Islet precursor cell (in vitro differentiated cells): Measurements from ENCODE around the gene CRYZL1.
"Not testable (repeated sequence)": the region's sequence is repeated elsewhere in the genome, so short reads cannot be mapped to it uniquely, and the experiment has no call there.

Experiments used
- DNase-seq: peaks from one replicate; pipeline ENCODE4 v3.0.0-alpha.2; 2018

The CRYZL1 gene

GRCh38 chr21:33641352-33642026, at the start of gene CRYZL1:
Gene CRYZL1, minus strand, starts transcription at chr21:33641741. Its CDS starts 10,190 bp downstream, at chr21:33631551.
- peak; percentile 100 for DNase-seq

GRCh38 chr21:33690874-33691273, 49.3 kb upstream of the CRYZL1 start:
- DNase-seq, result no peak

- DNase-seq, result no peak
Measured at GRCh38 chr21:33688353-33688752, 46.8 kb upstream of the CRYZL1 start.

GRCh38 chr21:33687634-33688033, 46.1 kb upstream of the CRYZL1 start:
- no peak for DNase-seq

GRCh38 chr21:33686386-33686785, 44.8 kb upstream of the CRYZL1 start:
- no peak for DNase-seq

GRCh38 chr21:33685613-33686197, 44.2 kb upstream of the CRYZL1 start:
- no peak for DNase-seq

- no peak for DNase-seq
Measured at GRCh38 chr21:33684923-33685560, 43.5 kb upstream of the CRYZL1 start.

GRCh38 chr21:33684068-33684467, 42.5 kb upstream of the CRYZL1 start:
- no peak for DNase-seq

GRCh38 chr21:33682992-33683627, 41.6 kb upstream of the CRYZL1 start:
- peak; percentile 77 for DNase-seq

- DNase-seq, result no peak
Measured at GRCh38 chr21:33680870-33681269, 39.3 kb upstream of the CRYZL1 start.

- no peak for DNase-seq
Measured at GRCh38 chr21:33677450-33677849, 35.9 kb upstream of the CRYZL1 start.

GRCh38 chr21:33676666-33677065, 35.1 kb upstream of the CRYZL1 start:
- DNase-seq, result not testable (repeated sequence)

GRCh38 chr21:33674226-33674625, 32.7 kb upstream of the CRYZL1 start:
- no peak for DNase-seq

GRCh38 chr21:33673473-33673872, 31.9 kb upstream of the CRYZL1 start:
- no peak for DNase-seq

- DNase-seq, result no peak
Measured at GRCh38 chr21:33670076-33670978, 28.8 kb upstream of the CRYZL1 start.

GRCh38 chr21:33668620-33669019, 27.1 kb upstream of the CRYZL1 start:
- DNase-seq, result no peak

- DNase-seq, result no peak
Measured at GRCh38 chr21:33668180-33668579, 26.6 kb upstream of the CRYZL1 start.

- DNase-seq, result no peak
Measured at GRCh38 chr21:33667636-33668035, 26.1 kb upstream of the CRYZL1 start.

GRCh38 chr21:33666153-33666552, 24.6 kb upstream of the CRYZL1 start:
- no peak for DNase-seq

- DNase-seq, result no peak
Measured at GRCh38 chr21:33664135-33664534, 22.6 kb upstream of the CRYZL1 start.

GRCh38 chr21:33663241-33663640, 21.7 kb upstream of the CRYZL1 start:
- no peak for DNase-seq

GRCh38 chr21:33662046-33662445, 20.5 kb upstream of the CRYZL1 start:
- no peak for DNase-seq

GRCh38 chr21:33661146-33661545, 19.6 kb upstream of the CRYZL1 start:
- no peak for DNase-seq
